Naive thymus-derived CD4-positive, alpha-beta T cell (primary cell): ENCODE measurements around the gene CNTN5. TPM values are rescaled to one million over a fixed set of nuclear protein-coding genes. Genes with fewer than 3 reads are reported as not detected.

ENCODE experiments used
- ATAC-seq: fragments of 150-1000 bp; cut with Tn5 transposase; 2 replicates; pipeline ENCODE4 v1.10.0; 2021; ENCODE audit warnings: mild to moderate bottlenecking, moderate library complexity
- CTCF ChIA-PET: fragments of 350-600 bp; sonication (Branson Sonifier 250); formaldehyde crosslinking; loops from one replicate; lab custom pipeline; 2021; ENCODE audit warnings: antibody characterized with exemption; lab: Charles Lee
- POLR2A ChIA-PET: fragments of 350-600 bp; sonication (Branson Sonifier 250); formaldehyde crosslinking; loops from one replicate; lab custom pipeline; 2021; ENCODE audit warnings: antibody characterized with exemption, inconsistent platforms; lab: Charles Lee
- DNase-seq, 9 donors: peaks; one replicate each; pipeline versions ENCODE4 v3.0.0 to v3.0.0-alpha.2; 2020 to 2022; ENCODE audit warnings: mixed read lengths in 1 of 9
- H3K27ac ChIP-seq: one replicate; pipeline ENCODE4 v1.7.0; 2013; ENCODE audit warnings: mild to moderate bottlenecking, low read depth, low read length, moderate library complexity
- H3K27me3 ChIP-seq, 2 donors: one replicate each; pipeline ENCODE4 v1.7.0; 2013; ENCODE audit warnings: low read length in 2 of 2, mild to moderate bottlenecking in 2 of 2, moderate library complexity in 2 of 2; ENCODE audit not compliant: control insufficient read depth in 2 of 2, insufficient read depth in 2 of 2
- H3K36me3 ChIP-seq, 3 experiments: 1 replicate in 2 of 3; 2 replicates in 1 of 3; pipeline ENCODE4 v1.7.0; 2013; ENCODE audit warnings: low read length in 3 of 3, mild to moderate bottlenecking in 3 of 3, moderate library complexity in 1 of 3; ENCODE audit not compliant: insufficient read depth in 3 of 3, control insufficient read depth in 2 of 3
- H3K4me1 ChIP-seq, 2 donors: one replicate each; pipeline ENCODE4 v1.7.0; 2013; ENCODE audit warnings: low read length in 2 of 2, mild to moderate bottlenecking in 2 of 2, moderate library complexity in 1 of 2; ENCODE audit not compliant: control insufficient read depth in 2 of 2, insufficient read depth in 2 of 2
- H3K4me3 ChIP-seq: 2 replicates; pipeline ENCODE4 v1.7.0; 2013; ENCODE audit warnings: mild to moderate bottlenecking, low read length
- H3K9me3 ChIP-seq, 3 experiments: 1 replicate in 2 of 3; 2 replicates in 1 of 3; pipeline ENCODE4 v1.7.0; 2013; ENCODE audit warnings: low read length in 3 of 3; ENCODE audit not compliant: control insufficient read depth in 2 of 3
- H3K27ac Mint-ChIP-seq, 9 donors: one replicate each; pipeline ENCODE4 v1.8.0; 2020 to 2022; ENCODE audit warnings: mixed read lengths in 9 of 9, mild to moderate bottlenecking in 8 of 9, moderate library complexity in 5 of 9, inconsistent platforms in 2 of 9
- H3K27me3 Mint-ChIP-seq, 5 donors: one replicate each; pipeline ENCODE4 v1.8.0; 2021 to 2022; ENCODE audit warnings: mixed read lengths in 5 of 5, mild to moderate bottlenecking in 1 of 5
- H3K36me3 Mint-ChIP-seq, 5 donors: one replicate each; pipeline ENCODE4 v1.8.0; 2020 to 2022; ENCODE audit warnings: mixed read lengths in 5 of 5, mild to moderate bottlenecking in 3 of 5, inconsistent platforms in 1 of 5
- H3K4me1 Mint-ChIP-seq, 7 donors: one replicate each; pipeline ENCODE4 v1.8.0; 2020 to 2022; ENCODE audit warnings: mixed read lengths in 7 of 7, mild to moderate bottlenecking in 3 of 7, inconsistent platforms in 1 of 7
- H3K4me3 Mint-ChIP-seq, 10 donors: one replicate each; pipeline ENCODE4 v1.8.0; 2020 to 2022; ENCODE audit warnings: mild to moderate bottlenecking in 10 of 10, mixed read lengths in 10 of 10, moderate library complexity in 6 of 10, inconsistent platforms in 2 of 10
- H3K9me3 Mint-ChIP-seq, 11 donors: one replicate each; pipeline ENCODE4 v1.8.0; 2020 to 2022; ENCODE audit warnings: mixed read lengths in 11 of 11, mild to moderate bottlenecking in 4 of 11, inconsistent platforms in 1 of 11, moderate library complexity in 1 of 11
- intact Hi-C, 2 donors: fragments of 100-400 bp; cut with micrococcal nuclease; formaldehyde crosslinking; loops; one replicate each; pipeline ENCODE4 v1.15.1; 2023
- polyA plus RNA-seq, 2 donors: library from polyadenylated mRNA; unstranded; fragments of 300-500 nt; fragmentation: Illumina TruSeq; gene quantifications; one replicate each; pipeline ENCODE4 v1.2.3, GENCODE V29; 2021
- total RNA-seq, 6 experiments: library from RNA in 5 of 6; stranded (reverse) in 5 of 6; gene quantifications; 1 replicate in 5 of 6; 2 replicates in 1 of 6; pipeline ENCODE4 v1.2.3 and lab custom pipeline; 2021 to 2026

CNTN5 gene
- total and polyA plus RNA-seq, 7 experiments from 2014 or later, result not detected

GRCh38 chr11:100220801-100221200, 1200.1 kb downstream of the CNTN5 start:
- no peak for ATAC-seq
- Mint-ChIP-seq H3K4me3 (no peak overlapping the region), H3K9me3 (peaks cover 0 to 9% (median 0%) of the 10 kb centered on the region in 11 donors), H3K27ac (no peak overlapping the region), H3K4me1 (no peaks in the 10 kb centered on the region), H3K36me3 (peaks cover 0 to 3% (median 0%) of the 10 kb centered on the region in 5 donors), H3K27me3 (no peaks in the 10 kb centered on the region)
- DNase-seq, result no peak
- H3K4me1 ChIP-seq, result no peaks in the 10 kb centered on the region
- ChIA-PET CTCF (no interaction called here), POLR2A (no interaction called here)
- no peaks in the 10 kb centered on the region for H3K27me3 ChIP-seq
- H3K4me3 ChIP-seq, result no peak overlapping the region
- intact Hi-C loops, result no loop called here
- H3K9me3 ChIP-seq, result no peaks in the 10 kb centered on the region
- H3K27ac ChIP-seq, result no peak overlapping the region
- H3K36me3 ChIP-seq, result no peaks in the 10 kb centered on the region

- CTCF ChIA-PET, result no interaction called here
- Histone ChIP-seq H3K4me3 (no peak overlapping the region), H3K36me3 (no peaks in the 10 kb centered on the region), H3K27me3 (no peaks in the 10 kb centered on the region), H3K9me3 (no peaks in the 10 kb centered on the region), H3K4me1 (no peaks in the 10 kb centered on the region), H3K27ac (no peak overlapping the region)
- Mint-ChIP-seq H3K27ac (no peak overlapping the region), H3K36me3 (peaks cover 0 to 3% (median 0%) of the 10 kb centered on the region in 5 donors), H3K27me3 (no peaks in the 10 kb centered on the region), H3K4me3 (no peak overlapping the region), H3K9me3 (peaks cover 0 to 9% (median 0%) of the 10 kb centered on the region in 11 donors), H3K4me1 (no peaks in the 10 kb centered on the region)
- POLR2A ChIA-PET, result no interaction called here
- no peak for ATAC-seq
- DNase-seq, result no peak
- intact Hi-C loops, result no loop called here
These were observed 1201.0 kb downstream of the CNTN5 start for GRCh38 chr11:100221791-100222190.

DNA sequence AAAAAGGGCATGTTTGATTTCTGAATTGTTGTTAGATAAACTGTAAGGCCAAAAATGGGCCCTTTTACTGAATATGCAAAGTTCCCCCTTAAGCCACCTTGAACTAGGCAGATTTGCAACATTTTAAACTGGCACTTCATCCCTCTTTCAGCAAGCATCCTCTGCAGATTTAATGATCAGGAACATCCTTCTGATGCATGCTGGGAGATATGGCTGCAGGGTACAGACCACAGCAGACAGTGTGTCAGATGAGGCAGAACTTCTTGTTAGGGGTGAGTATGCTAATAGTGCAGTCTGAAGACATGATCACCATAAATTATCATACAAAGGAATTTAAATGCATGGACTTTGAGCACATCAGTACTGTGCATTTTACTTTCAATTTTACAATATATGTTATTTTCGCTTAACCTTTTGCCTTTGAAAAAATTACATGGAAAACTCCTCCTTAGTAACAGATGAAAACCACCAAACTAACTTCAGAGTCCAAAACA, 1203.8 kb downstream of the CNTN5 start:
- intact Hi-C loops, result no loop called here
- Mint-ChIP-seq H3K27me3 (no peaks in the 10 kb centered on the region), H3K4me3 (no peak overlapping the region), H3K27ac (no peak overlapping the region), H3K4me1 (no peaks in the 10 kb centered on the region), H3K9me3 (peaks cover 0 to 9% (median 1%) of the 10 kb centered on the region in 11 donors), H3K36me3 (peaks cover 0 to 3% (median 0%) of the 10 kb centered on the region in 5 donors)
- no peak overlapping the region for H3K27ac ChIP-seq
- no peaks in the 10 kb centered on the region for H3K4me1 ChIP-seq
- ChIA-PET CTCF (no interaction called here), POLR2A (no interaction called here)
- ATAC-seq, result no peak
- H3K27me3 ChIP-seq, result no peaks in the 10 kb centered on the region
- H3K36me3 ChIP-seq, result no peaks in the 10 kb centered on the region
- no peaks in the 10 kb centered on the region for H3K9me3 ChIP-seq
- DNase-seq, result no peak
- no peak overlapping the region for H3K4me3 ChIP-seq

DNA sequence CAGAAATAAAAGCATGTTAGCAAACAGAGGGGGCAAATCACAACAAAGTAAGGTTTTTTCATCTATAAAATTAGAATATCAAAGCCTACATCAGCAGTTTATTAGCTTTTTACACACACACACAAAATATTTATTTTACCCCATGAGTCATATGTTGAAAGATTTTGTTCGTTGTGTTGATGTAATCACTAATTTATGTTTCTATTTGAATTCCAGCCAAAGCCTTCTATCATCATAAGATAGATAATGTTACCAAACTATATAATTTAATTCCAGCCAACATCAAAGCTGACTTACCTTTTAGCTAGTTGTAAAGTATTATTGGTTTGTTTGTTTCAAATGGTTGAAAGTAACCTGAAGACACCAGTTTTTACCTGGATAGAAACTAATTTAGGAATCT, 1208.3 kb downstream of the CNTN5 start:
- DNase-seq (no peak), ATAC-seq (no peak)
- H3K27me3 ChIP-seq, result no peaks in the 10 kb centered on the region
- ChIA-PET POLR2A (no interaction called here), CTCF (no interaction called here)
- H3K4me3 ChIP-seq, result no peak overlapping the region
- Mint-ChIP-seq H3K27me3 (no peaks in the 10 kb centered on the region), H3K27ac (no peak overlapping the region), H3K4me3 (no peak overlapping the region), H3K4me1 (no peaks in the 10 kb centered on the region), H3K9me3 (peaks cover 3 to 29% (median 9%) of the 10 kb centered on the region in 11 donors), H3K36me3 (no peaks in the 10 kb centered on the region)
- H3K27ac ChIP-seq, result no peak overlapping the region
- intact Hi-C loops, result no loop called here
- no peaks in the 10 kb centered on the region for H3K4me1 ChIP-seq
- no peaks in the 10 kb centered on the region for H3K9me3 ChIP-seq
- H3K36me3 ChIP-seq, result no peaks in the 10 kb centered on the region

DNA sequence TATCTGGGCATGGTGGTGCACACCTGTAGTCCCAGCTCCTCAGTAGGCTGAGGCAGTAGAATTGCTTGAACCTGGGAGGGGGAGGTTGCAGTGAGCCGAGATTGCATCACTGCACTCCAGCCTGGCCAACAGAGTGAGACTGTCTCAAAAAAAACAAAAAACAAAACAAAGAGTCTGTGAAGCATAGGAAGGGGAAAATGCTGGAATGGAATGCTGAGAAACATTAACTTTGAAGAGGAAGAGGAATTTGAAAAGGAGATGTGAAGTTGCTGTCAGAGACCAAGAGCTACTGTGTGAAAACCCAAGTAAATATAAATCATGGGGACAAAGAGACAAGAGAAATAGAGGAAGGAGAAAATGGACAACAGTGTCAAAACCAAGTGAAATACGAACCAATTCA, 1211.3 kb downstream of the CNTN5 start:
- Histone ChIP-seq H3K36me3 (no peaks in the 10 kb centered on the region), H3K9me3 (no peaks in the 10 kb centered on the region), H3K27ac (no peak overlapping the region), H3K4me3 (no peak overlapping the region), H3K4me1 (no peaks in the 10 kb centered on the region), H3K27me3 (no peaks in the 10 kb centered on the region)
- Mint-ChIP-seq H3K36me3 (no peaks in the 10 kb centered on the region), H3K4me3 (no peak overlapping the region), H3K9me3 (peaks cover 3 to 42% (median 12%) of the 10 kb centered on the region in 11 donors), H3K27me3 (no peaks in the 10 kb centered on the region), H3K27ac (no peak overlapping the region), H3K4me1 (no peaks in the 10 kb centered on the region)
- POLR2A ChIA-PET, result no interaction called here
- CTCF ChIA-PET, result interaction anchor here (0.6 kb wide), 1 partner anchor 607 kb away, joined by 3 read pairs; no protein-coding TSS in a partner anchor
- ATAC-seq (no peak), DNase-seq (no peak)
- intact Hi-C loops, result no loop called here

DNA sequence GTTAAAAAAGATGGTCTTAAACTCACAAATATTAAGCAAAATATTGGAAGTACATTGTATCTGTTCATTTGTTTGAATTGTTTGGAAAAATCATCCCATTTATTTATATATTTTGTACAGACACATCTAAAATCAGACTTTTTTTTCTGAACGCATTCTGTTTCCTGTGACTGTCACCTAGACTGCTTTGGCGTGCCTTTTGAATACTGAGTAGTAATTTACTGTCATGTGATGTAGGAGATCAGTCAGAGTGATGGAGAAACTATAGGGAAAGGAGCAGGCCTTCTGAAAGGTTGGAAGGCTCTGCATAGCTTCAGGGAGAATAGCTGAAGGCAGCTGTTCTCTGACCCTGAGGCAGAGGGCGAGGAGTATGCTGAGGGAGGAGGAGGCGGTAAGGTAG, 1214.3 kb downstream of the CNTN5 start:
- Histone ChIP-seq H3K27me3 (no peaks in the 10 kb centered on the region), H3K4me1 (no peaks in the 10 kb centered on the region), H3K27ac (no peak overlapping the region), H3K36me3 (no peaks in the 10 kb centered on the region), H3K9me3 (no peaks in the 10 kb centered on the region), H3K4me3 (no peak overlapping the region)
- intact Hi-C loops, result no loop called here
- ChIA-PET POLR2A (no interaction called here), CTCF (no interaction called here)
- no peak for DNase-seq
- Mint-ChIP-seq H3K4me1 (no peaks in the 10 kb centered on the region), H3K27me3 (no peaks in the 10 kb centered on the region), H3K9me3 (peaks cover 3 to 50% (median 12%) of the 10 kb centered on the region in 11 donors), H3K36me3 (no peaks in the 10 kb centered on the region), H3K27ac (no peak overlapping the region), H3K4me3 (no peak overlapping the region)
- ATAC-seq, result no peak

DNA sequence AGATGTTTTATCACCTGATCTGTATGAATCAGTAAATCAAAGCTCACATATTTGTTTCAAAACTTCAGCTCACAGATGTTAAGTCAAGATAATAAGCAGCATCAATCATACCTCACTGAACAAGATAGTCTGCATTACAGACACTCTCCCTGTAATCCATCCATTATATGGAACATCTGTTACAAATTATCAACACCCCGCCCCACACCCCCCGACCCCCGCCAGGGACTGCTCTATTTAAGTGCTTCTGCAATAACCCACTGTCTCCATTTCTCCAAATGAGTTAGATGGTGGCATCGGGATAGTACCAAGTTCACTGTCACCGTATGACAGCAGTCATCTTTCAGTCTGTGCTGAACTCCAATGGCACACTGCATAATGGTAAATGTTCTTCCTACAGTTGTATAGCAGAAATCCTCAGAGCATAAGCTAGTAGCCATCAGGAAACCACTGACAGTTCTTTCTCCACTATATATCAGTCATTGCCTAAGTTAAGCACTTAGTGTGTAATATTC, 1219.3 kb downstream of the CNTN5 start:
- POLR2A ChIA-PET, result no interaction called here
- ATAC-seq (no peak), DNase-seq (no peak)
- Mint-ChIP-seq H3K9me3 (peaks cover 1 to 20% (median 5%) of the 10 kb centered on the region in 11 donors), H3K27me3 (no peaks in the 10 kb centered on the region), H3K4me3 (no peak overlapping the region), H3K36me3 (peaks cover 0 to 3% (median 0%) of the 10 kb centered on the region in 5 donors), H3K4me1 (no peaks in the 10 kb centered on the region), H3K27ac (no peak overlapping the region)
- Histone ChIP-seq H3K4me3 (no peak overlapping the region), H3K9me3 (no peaks in the 10 kb centered on the region), H3K4me1 (no peaks in the 10 kb centered on the region), H3K27ac (no peak overlapping the region), H3K27me3 (no peaks in the 10 kb centered on the region), H3K36me3 (no peaks in the 10 kb centered on the region)
- CTCF ChIA-PET, result no interaction called here
- intact Hi-C loops, result no loop called here
